Keratinocyte (primary cell): ENCODE results near the gene TMEM63B. TPM values are rescaled to one million over a fixed set of nuclear protein-coding genes. Genes with fewer than 3 reads are reported as not detected.
A peak's percentile ranks its signal among the peaks of the same experiment; 100 is the strongest.

Source experiments
- DNase-seq: peaks from one replicate; pipeline ENCODE4 v3.0.0-alpha.2; 2011; ENCODE audit warnings: low read depth, missing footprints, low spot score
- FAIRE-seq: peaks from 2 replicates; lab custom pipeline; 2011; peaks lifted over from hg19 to GRCh38; lab: Jason Lieb, UNC
- H2AFZ ChIP-seq: 2 replicates; pipeline ENCODE4 v1.6.0; 2012; ENCODE audit warnings: low read length, control low read depth, inconsistent platforms; ENCODE audit not compliant: control insufficient read depth
- H3K27ac ChIP-seq: 2 replicates; pipeline ENCODE4 v1.5.1; 2011; ENCODE audit warnings: low read length; ENCODE audit not compliant: control insufficient read depth, insufficient read depth
- H3K27me3 ChIP-seq: 3 replicates; pipeline ENCODE4 v1.6.0; 2011; ENCODE audit warnings: low read length; ENCODE audit not compliant: control insufficient read depth, insufficient read depth; ENCODE audit errors: extremely low read depth
- H3K36me3 ChIP-seq, 2 experiments: 2 replicates in 1 of 2; 3 replicates in 1 of 2; pipeline ENCODE4 v1.5.1; 2011; ENCODE audit warnings: low read length in 2 of 2, mild to moderate bottlenecking in 1 of 2; ENCODE audit not compliant: control insufficient read depth in 2 of 2, insufficient read depth in 2 of 2; ENCODE audit errors: extremely low read depth in 1 of 2
- H3K4me1 ChIP-seq: 3 replicates; pipeline ENCODE4 v1.5.1; 2011; ENCODE audit warnings: low read length; ENCODE audit not compliant: control insufficient read depth, insufficient read depth; ENCODE audit errors: extremely low read depth
- H3K4me2 ChIP-seq: 3 replicates; pipeline ENCODE4 v1.6.0; 2011; ENCODE audit warnings: low read depth, low read length; ENCODE audit not compliant: control insufficient read depth, insufficient read depth; ENCODE audit errors: extremely low read depth
- H3K4me3 ChIP-seq, 3 experiments: fragments of 200-600 bp in 1 of 3; sonication (generic) in 1 of 3; 2 replicates in 2 of 3; 3 replicates in 1 of 3; pipeline ENCODE4 v1.5.1; 2011 to 2016; ENCODE audit warnings: low read length in 3 of 3, mild to moderate bottlenecking in 3 of 3, control low read depth in 2 of 3, inconsistent platforms in 1 of 3, low read depth in 1 of 3, mixed read lengths in 1 of 3, mixed run types in 1 of 3, moderate library complexity in 1 of 3; ENCODE audit not compliant: control insufficient read depth in 2 of 3, insufficient read depth in 2 of 3; ENCODE audit errors: extremely low read depth in 1 of 3
- H3K79me2 ChIP-seq: 2 replicates; pipeline ENCODE4 v1.6.0; 2012; ENCODE audit warnings: low read length; ENCODE audit not compliant: control insufficient read depth, insufficient read depth
- H3K9ac ChIP-seq: 3 replicates; pipeline ENCODE4 v1.6.0; 2011; ENCODE audit warnings: low read length; ENCODE audit not compliant: control insufficient read depth, insufficient read depth; ENCODE audit errors: extremely low read depth
- H3K9me1 ChIP-seq: 3 replicates; pipeline ENCODE4 v1.6.0; 2011; ENCODE audit warnings: low read length; ENCODE audit not compliant: control insufficient read depth, insufficient read depth; ENCODE audit errors: extremely low read depth
- H3K9me3 ChIP-seq: 2 replicates; pipeline ENCODE4 v1.5.1; 2012; ENCODE audit warnings: low read depth, low read length; ENCODE audit not compliant: control insufficient read depth
- H4K20me1 ChIP-seq: 3 replicates; pipeline ENCODE4 v1.6.0; 2011; ENCODE audit warnings: low read length; ENCODE audit not compliant: control insufficient read depth, insufficient read depth; ENCODE audit errors: extremely low read depth
- CTCF ChIP-seq, 3 experiments: IDR thresholded peaks in 1 of 3; conservative IDR thresholded peaks in 1 of 3; optimal IDR thresholded peaks in 1 of 3; 2 replicates in 2 of 3; 3 replicates in 1 of 3; pipeline versions ENCODE3 to v1.5.1; 2011; ENCODE audit warnings: low read length in 3 of 3, mild to moderate bottlenecking in 3 of 3, moderate library complexity in 2 of 3, control low read depth in 1 of 3, inconsistent platforms in 1 of 3; ENCODE audit not compliant: insufficient read depth in 2 of 3; ENCODE audit errors: extremely low read depth in 1 of 3
- EZH2 ChIP-seq: IDR thresholded peaks from one replicate; pipeline ENCODE4 v1.6.1; 2012; ENCODE audit warnings: inconsistent platforms, mild to moderate bottlenecking, low read length, moderate library complexity
- dilution Hi-C: fragments of 300-500 bp; cut with MboI; formaldehyde crosslinking; loops from one replicate; pipeline ENCODE4 v1.7.0; 2020; ENCODE audit warnings: low sequenced_read_pairs; ENCODE audit not compliant: extremely low pct_ligation_motif_present
- polyA plus RNA-seq, 5 experiments: library from polyadenylated mRNA; depleted of rRNA in 3 of 5; stranded (reverse) in 3 of 5; stranded (forward) in 1 of 5; unstranded in 1 of 5; fragments of >200 nt; gene quantifications; 1 replicate in 1 of 5; 2 replicates in 3 of 5; 3 replicates in 1 of 5; pipeline versions ENCODE4 v1.2.1 to v1.2.3, GENCODE V29; 2011 to 2012; ENCODE audit warnings: missing spikeins in 2 of 5, low read depth in 1 of 5, low replicate concordance in 1 of 5

TMEM63B gene
- polyA plus RNA-seq, 1 donor (not counting 4 experiments of a cell fraction or from before 2014, with no cell fraction given), result 64.8 TPM

DNA sequence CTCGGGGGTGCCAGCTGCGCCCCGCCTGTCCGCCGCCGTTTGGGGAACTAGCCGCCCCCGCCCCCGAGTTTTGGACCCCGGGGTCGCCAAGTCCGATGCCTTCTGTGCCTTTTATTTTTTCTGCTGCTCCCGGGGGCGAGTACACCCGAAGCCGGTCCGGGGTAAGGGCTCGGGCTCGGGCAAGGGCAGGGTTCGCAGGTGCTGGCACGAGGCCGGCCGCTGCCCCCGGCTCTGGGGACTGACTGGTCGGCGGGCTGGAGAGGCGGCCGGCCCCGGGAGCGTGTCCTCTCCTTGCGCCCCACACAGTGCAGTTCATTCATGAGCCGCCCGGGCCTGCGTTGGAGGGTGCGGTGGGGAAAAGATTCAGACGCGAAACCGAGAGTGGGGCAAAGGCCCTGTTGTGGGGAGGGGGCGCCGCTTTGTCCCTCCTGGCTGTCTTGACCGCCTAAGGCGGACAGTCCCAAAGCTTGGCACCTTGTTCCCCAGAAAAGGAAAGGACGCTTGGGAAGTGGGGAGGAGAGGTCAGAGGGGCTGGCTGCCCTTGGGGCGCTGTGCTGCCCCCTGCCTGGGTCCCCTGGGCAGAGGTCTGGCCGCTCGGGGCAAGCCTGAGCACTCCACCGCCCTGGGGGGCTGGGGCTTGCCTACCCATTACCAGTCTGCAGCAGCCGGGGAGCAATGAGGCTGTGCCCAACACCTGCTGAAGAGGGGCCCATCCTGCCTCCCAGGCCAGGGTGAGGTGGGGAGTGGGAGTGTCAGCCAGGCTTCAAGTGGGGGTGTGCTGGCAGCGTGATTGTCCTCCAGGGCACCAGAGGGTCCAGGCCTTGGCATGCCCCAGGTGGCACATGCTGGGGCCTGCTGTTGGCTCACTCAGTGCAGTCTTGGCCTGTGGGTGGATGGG lies 915 bp downstream of the TMEM63B start:
- Histone ChIP-seq H3K9me3 (no peaks in the 10 kb centered on the region), H3K79me2 (peaks cover 90% of the 10 kb centered on the region), H3K4me3 (peak overlapping the region; percentile 79 to 96 (median 85)), H3K36me3 (peaks cover 4 to 12% of the 10 kb centered on the region in 2 experiments), H3K4me2 (peak overlapping the region; percentile 88), H4K20me1 (peaks cover 14% of the 10 kb centered on the region), H3K4me1 (peaks cover 54% of the 10 kb centered on the region), H3K27ac (peak overlapping the region; percentile 60), H3K27me3 (no peaks in the 10 kb centered on the region), H3K9ac (peak overlapping the region; percentile 83), H3K9me1 (no peaks in the 10 kb centered on the region), H2AFZ (no peak overlapping the region)
- no peak for DNase-seq
- dilution Hi-C loops, result no loop called here
- peak; percentile 43 for FAIRE-seq
- no peak for TF ChIP-seq EZH2
- TF ChIP-seq CTCF (optimal IDR thresholded peaks at IDR 0.05 in 1 of 3, IDR thresholded peaks at IDR 0.05 in 1 of 3, conservative IDR thresholded peaks at IDR 0.05 in 1 of 3; ENCODE audit: extremely low read depth in 1 of 3, insufficient read depth in 2 of 3, low read length in 3 of 3), result peak in 1 of 3 experiments; percentile 24

GRCh38 chr6:44129841-44130322 lies 2.5 kb downstream of the TMEM63B start:
- peaks cover 12 to 20% of the 10 kb centered on the region in 2 experiments for H3K36me3 ChIP-seq
- H2AFZ ChIP-seq, result no peak overlapping the region
- peaks cover 45% of the 10 kb centered on the region for H3K4me1 ChIP-seq
- dilution Hi-C loops, result no loop called here
- H3K4me3 ChIP-seq, result no peak overlapping the region
- H3K9ac ChIP-seq, result no peak overlapping the region
- peaks cover 10% of the 10 kb centered on the region for H4K20me1 ChIP-seq
- H3K79me2 ChIP-seq, result peaks cover 90% of the 10 kb centered on the region
- H3K27ac ChIP-seq, result no peak overlapping the region
- no peak for TF ChIP-seq EZH2
- TF ChIP-seq CTCF (optimal IDR thresholded peaks at IDR 0.05 in 1 of 3, IDR thresholded peaks at IDR 0.05 in 1 of 3, conservative IDR thresholded peaks at IDR 0.05 in 1 of 3; ENCODE audit: extremely low read depth in 1 of 3, insufficient read depth in 2 of 3, low read length in 3 of 3), result no peak
- H3K9me1 ChIP-seq, result peaks cover 3% of the 10 kb centered on the region
- H3K9me3 ChIP-seq, result no peaks in the 10 kb centered on the region
- DNase-seq, result no peak
- no peaks in the 10 kb centered on the region for H3K27me3 ChIP-seq
- no peak overlapping the region for H3K4me2 ChIP-seq
- no peak for FAIRE-seq
